Mucosa of stomach (tissue), 1 donor: Measurements from ENCODE around the gene RPL7A.
"Not testable (repeated sequence)": the region's sequence is repeated elsewhere in the genome, so short reads cannot be mapped to it uniquely, and the experiment has no call there.

Experiments
- H3K27me3 ChIP-seq: one replicate; pipeline ENCODE4 v1.7.0; 2013; ENCODE audit warnings: mild to moderate bottlenecking, low read length; ENCODE audit not compliant: control insufficient read depth, insufficient read depth
- H3K36me3 ChIP-seq: one replicate; pipeline ENCODE4 v1.7.0; 2013; ENCODE audit warnings: low read length; ENCODE audit not compliant: control insufficient read depth, insufficient read depth
- H3K4me1 ChIP-seq: one replicate; pipeline ENCODE4 v1.7.0; 2013; ENCODE audit warnings: mild to moderate bottlenecking, low read length; ENCODE audit not compliant: control insufficient read depth, insufficient read depth
- H3K4me3 ChIP-seq: one replicate; pipeline ENCODE4 v1.7.0; 2013; ENCODE audit warnings: low read length
- H3K9ac ChIP-seq: one replicate; pipeline ENCODE4 v1.7.0; 2013; ENCODE audit warnings: mild to moderate bottlenecking, low read length, moderate library complexity
- H3K9me3 ChIP-seq: one replicate; pipeline ENCODE4 v1.7.0; 2013; ENCODE audit warnings: mild to moderate bottlenecking, low read length, moderate library complexity; ENCODE audit not compliant: control insufficient read depth
- donor health status: Pancreatic carcinoma.

The RPL7A gene

DNA sequence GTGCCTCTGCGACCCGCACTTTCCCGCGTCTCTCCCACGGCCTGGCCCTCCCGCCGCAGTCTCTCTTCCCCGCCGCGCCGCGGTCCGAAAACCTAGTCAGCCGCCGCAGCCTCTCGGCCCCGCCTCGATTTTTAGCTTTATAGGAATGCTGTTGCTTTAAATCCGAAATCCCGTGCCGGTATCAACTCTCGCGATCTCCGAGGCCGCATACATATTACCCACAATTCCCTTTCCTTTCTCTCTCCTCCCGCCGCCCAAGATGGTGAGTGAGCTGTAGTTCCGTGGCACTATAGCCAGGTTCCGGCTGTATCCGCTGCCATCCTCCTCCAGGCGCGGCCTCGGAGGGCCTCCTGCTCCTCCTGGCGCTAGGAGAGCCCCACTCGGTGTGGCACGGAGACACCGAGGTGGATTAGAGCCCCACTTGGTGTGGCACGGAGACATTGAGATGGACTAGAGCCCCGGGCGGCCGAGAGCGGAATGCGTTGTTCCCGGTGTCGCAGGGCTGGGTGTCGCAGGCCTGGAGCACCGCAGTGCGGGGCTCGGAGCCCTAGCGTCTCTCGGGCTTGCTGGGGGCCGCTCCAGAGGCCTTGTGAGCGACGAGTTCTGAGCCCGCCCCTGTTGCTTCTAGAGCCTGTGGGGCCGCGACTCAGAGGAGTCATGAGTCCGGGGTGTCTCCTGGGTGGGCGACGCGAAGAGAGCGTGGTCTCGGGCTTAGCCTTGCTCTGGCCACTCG, at the start of gene RPL7A, which contains the start of gene MED22:
TSS of gene RPL7A (plus strand) at position 234 of the 733 bp plus-strand sequence. CDS start at position 260, 26 bp downstream.
TSS of gene MED22 (minus strand) at position 147 of the 733 bp plus-strand sequence. CDS start 1,469 bp downstream, outside the sequence.
- Histone ChIP-seq H3K4me1 (peaks cover 24% of the 10 kb centered on the region), H3K27me3 (no peaks in the 10 kb centered on the region), H3K36me3 (peaks cover 35% of the 10 kb centered on the region), H3K4me3 (peak within 1 kb of the TSS; percentile 97), H3K9ac (peak within 1 kb of the TSS; percentile 96), H3K9me3 (no peaks in the 10 kb centered on the region)

DNA sequence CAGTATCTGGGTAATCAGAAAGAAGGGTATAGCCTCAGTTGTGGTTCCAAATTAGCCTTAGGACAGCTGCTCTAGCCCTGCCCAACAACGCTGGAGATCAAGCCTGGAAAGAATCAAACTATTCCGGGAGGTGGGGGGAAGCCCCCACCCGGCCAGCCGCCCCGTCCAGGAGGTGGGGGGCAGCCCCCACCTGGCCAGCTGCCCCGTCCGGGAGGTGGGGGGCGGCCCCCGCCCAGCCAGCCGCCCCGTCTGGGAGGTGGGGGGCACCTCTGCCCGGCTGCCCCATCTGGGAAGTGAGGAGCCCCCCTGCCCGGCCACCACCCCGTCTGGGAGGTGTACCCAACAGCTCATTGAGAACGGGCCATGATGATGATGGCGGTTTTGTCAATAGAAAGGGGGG, 48.0 kb upstream of the RPL7A start:
- not testable (repeated sequence) for H3K9ac ChIP-seq, H3K36me3 ChIP-seq, H3K9me3 ChIP-seq, H3K4me1 ChIP-seq, H3K27me3 ChIP-seq, H3K4me3 ChIP-seq

DNA sequence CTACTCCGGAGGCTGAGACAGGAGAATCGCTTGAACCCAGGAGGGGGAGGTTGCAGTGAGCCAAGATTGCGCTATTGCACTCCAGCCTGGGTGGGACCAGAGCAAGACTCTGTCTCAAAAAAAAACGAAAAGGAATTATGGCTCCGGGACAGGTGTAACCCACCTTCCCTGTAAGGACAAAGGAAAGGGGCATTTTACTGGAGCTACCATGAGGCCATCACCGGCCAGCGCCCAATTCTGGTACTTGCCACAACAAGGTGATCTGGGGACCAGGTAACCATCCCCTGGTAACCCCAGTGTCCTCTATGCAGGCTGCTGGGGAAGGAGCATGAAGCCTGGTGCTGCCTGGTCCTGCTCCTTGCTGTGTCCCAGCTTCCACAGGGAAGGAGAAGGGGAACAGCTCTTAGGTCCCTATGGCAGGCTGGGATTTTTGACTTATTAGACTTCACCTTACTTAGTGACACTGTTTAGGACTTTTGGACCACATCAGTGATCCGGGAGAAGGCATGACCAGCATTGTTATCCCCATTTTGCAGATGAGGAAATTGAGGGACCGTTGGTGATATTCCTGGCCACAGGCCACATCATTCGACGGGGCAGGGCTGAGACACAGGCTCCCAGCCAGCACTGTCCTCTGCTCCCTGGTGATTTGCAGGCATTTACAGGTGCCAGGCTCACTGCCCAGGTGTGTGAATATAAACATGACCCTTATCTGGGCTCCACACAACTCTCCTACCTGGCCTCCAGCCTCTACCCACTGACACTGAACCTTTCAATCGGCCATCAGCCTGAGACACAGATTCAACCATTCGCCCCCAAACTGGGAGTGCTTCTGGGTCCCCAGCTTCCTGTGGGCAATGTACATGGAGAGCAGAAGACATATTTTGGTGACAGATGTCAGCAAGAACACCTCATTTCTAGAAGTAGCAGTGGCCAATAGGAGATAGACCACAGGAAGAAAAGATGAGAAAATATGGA, 46.5 kb upstream of the RPL7A start:
- Histone ChIP-seq H3K4me1 (no peaks in the 10 kb centered on the region), H3K9ac (no peak overlapping the region), H3K4me3 (no peak overlapping the region), H3K27me3 (no peaks in the 10 kb centered on the region), H3K36me3 (no peaks in the 10 kb centered on the region), H3K9me3 (no peaks in the 10 kb centered on the region)

DNA sequence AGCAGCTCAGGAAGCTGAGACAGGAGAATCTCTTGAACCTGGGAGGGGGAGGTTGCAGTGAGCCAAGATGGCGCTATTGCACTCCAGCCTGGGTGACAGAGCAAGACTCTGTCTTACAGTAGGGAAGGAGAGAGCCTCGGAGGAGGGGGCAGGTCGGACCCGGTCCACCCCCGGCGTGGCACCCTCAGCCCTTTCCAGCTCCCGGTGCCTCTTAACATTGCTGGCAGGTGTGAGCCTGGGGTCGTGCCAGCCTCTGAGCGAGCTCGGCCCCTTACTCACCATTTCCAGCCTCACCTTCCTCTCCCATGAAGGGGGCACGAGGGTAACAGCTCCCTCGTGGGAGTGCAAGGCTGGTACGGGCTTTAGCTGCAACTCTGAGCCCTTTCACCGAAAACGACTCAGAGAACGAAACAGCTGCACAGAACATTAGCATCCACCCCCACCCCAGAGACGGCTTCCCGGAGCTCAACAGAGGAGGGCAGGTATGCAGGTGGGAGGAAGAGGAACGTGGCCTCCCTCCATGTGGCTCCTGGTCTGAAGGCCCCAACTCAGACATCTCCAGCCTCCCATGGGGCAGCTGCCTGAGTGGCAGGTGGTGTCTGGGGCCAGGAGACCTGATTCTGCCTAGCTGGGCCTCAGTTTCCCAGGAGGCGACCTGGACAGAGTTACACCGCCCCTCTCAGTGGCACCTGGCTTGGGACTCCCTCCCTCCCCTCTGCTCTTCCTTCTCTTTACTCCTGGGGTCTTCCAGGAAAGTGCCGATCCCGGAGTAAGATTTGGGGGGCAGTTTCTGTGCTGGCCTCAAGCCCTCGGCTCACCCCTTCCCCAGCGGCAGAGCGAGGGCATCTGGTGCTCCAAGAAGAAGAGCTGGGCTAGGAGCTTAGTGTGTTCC, 44.5 kb upstream of the RPL7A start:
- Histone ChIP-seq H3K9me3 (no peaks in the 10 kb centered on the region), H3K9ac (no peak overlapping the region), H3K36me3 (no peaks in the 10 kb centered on the region), H3K4me1 (no peaks in the 10 kb centered on the region), H3K27me3 (no peaks in the 10 kb centered on the region), H3K4me3 (no peak overlapping the region)

DNA sequence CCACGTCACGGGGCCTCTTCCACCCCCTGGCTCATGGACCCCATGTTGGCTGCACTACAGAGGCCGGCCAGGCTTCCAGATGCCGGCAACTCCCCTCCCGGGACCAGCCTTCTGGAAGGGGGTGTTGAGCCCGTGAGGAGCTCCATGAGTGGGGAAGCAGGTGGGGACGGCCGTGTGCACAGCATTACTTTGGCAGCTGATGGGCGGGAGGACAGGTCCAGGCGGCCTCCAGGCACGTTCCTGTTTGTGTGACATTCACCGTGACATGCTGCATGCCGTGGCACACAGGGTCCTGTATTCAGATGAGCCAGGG, 43.9 kb upstream of the RPL7A start:
- Histone ChIP-seq H3K9me3 (no peaks in the 10 kb centered on the region), H3K9ac (no peak overlapping the region), H3K36me3 (no peaks in the 10 kb centered on the region), H3K4me1 (no peaks in the 10 kb centered on the region), H3K27me3 (no peaks in the 10 kb centered on the region), H3K4me3 (no peak overlapping the region)

DNA sequence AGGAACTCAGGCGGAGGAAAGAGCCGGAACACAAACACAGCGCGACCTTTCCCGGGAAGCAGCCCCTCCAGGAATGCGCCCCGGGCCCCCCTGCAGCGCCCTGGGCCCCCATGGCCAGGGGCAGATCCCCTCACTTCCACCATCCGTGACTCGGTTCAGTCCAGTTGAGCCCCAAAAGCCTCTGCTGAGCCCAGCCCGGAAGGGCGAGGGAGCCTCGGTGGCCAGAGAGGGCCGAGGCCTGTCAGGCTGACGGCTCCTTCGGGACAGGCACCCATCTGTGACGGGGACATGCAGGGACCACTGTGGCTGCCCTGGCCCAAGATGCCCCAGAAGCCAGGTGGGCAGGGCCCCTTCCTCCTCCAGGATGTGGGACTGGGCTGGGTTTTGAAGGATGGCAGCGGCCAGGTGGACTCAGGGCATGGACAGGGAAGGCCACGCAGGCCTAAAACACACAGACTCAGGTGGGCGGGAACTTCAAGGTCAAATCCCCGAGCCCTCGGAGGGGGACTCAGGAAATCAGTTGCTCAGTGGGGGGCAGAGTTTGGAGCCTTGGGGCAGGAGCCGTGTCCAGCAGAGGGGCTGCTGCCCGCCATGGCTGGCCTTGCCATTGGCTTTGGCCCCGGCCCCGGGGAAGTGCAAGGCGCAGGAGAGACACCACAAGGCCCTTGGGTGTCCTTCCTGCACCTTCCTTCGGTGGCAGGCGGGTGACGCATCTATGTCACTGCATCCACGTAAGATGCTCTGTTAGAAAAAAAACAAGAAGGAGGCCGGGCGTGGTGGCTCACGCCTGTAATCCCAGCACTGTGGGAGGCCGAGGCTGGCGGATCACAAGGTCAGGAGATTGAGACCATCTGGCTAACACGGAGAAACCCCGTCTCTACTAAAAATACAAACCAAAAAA, 43.3 kb upstream of the RPL7A start:
- H3K36me3 ChIP-seq = no peaks in the 10 kb centered on the region
- H3K27me3 ChIP-seq = no peaks in the 10 kb centered on the region
- no peaks in the 10 kb centered on the region for H3K9me3 ChIP-seq
- H3K9ac ChIP-seq = no peak overlapping the region
- H3K4me1 ChIP-seq = no peaks in the 10 kb centered on the region
- H3K4me3 ChIP-seq = no peak overlapping the region

DNA sequence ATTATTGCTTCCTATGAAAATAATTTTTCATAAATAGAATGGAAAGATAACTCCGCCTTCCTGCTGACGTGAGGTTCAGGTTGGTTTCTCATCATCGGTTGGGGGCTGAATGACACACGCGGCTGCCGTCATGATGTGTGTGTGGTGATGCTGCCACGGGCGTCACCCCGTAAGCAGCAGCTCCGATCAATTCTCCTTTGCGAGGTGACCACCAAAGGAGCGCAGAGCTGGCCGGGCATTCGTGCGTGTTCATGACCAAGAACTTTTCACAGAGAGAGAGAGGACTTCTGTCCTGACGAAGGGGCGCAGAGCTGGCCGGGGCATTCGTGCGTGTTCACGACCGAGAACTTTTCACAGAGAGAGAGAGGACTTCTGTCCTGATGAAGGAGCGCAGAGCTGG, 42.3 kb upstream of the RPL7A start:
- Histone ChIP-seq H3K9ac (no peak overlapping the region), H3K36me3 (no peaks in the 10 kb centered on the region), H3K27me3 (no peaks in the 10 kb centered on the region), H3K4me1 (no peaks in the 10 kb centered on the region), H3K9me3 (no peaks in the 10 kb centered on the region), H3K4me3 (no peak overlapping the region)

DNA sequence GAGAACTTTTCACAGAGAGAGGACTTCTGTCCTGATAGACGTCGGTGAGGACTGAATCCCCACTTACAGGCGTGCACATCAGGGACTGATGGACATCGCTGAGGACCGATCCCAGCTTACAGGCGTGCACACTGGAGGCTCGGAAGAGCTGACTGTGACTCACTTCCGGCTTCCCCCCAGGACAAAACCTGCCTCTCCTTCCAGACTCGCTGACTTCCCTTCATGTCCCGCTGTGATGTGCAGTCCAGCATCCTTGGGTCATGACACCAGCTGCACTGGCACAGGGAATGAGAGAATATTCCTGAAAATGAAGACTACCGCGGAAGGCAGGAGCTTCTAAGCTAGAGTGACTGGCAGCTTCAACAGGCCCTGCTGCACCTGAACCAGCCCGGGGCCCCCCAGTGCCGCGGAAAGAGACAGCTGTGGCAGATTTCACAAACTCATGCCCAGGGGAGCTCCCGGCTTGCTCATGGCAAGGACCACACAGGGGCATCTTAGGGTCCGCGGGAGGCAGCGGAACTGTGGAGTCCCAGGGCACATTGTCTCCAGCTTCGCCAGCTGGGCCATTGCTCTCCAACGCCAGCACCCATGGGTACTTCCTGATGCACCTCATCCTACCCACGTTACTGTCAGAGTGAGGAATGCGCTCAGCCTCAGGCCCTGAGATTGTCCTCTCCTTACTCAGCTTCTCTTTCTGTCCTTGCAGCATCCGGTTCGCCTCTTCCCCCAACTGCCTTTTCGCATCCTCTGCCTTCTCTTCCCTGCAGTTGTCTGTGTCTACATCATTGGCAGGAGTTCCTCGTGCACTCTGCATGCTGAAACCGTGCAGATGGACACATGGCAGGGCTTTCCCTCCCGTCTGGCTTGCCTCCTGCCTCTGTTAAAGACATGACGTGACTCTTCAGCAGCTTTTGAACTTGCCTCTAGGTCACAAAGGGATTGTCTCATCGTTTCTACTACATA, 41.5 kb upstream of the RPL7A start:
- H3K4me3 ChIP-seq = no peak overlapping the region
- H3K4me1 ChIP-seq = no peaks in the 10 kb centered on the region
- H3K9me3 ChIP-seq = no peaks in the 10 kb centered on the region
- H3K9ac ChIP-seq = no peak overlapping the region
- H3K36me3 ChIP-seq = no peaks in the 10 kb centered on the region
- no peaks in the 10 kb centered on the region for H3K27me3 ChIP-seq

DNA sequence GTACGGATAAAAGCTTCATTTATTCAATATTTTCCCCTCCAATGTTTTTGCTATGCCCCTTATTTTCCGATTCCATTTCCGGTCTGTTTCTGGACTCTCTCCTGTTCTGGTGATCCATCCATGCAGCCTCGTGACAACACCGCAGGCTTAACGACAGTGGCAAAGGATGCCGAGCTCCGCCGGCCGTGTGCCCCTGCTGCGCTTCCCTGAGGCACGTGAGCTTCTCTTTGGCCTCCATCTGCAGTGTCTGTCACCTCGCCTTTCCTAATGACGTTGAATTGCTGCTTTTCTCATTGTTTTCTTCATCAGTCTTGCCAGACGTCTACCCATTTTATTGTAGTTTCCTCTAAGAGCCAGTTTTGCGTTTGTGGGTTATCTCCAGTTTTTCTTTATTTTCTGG, 40.7 kb upstream of the RPL7A start:
- Histone ChIP-seq H3K9ac (no peak overlapping the region), H3K4me1 (no peaks in the 10 kb centered on the region), H3K9me3 (no peaks in the 10 kb centered on the region), H3K36me3 (no peaks in the 10 kb centered on the region), H3K27me3 (no peaks in the 10 kb centered on the region), H3K4me3 (no peak overlapping the region)

DNA sequence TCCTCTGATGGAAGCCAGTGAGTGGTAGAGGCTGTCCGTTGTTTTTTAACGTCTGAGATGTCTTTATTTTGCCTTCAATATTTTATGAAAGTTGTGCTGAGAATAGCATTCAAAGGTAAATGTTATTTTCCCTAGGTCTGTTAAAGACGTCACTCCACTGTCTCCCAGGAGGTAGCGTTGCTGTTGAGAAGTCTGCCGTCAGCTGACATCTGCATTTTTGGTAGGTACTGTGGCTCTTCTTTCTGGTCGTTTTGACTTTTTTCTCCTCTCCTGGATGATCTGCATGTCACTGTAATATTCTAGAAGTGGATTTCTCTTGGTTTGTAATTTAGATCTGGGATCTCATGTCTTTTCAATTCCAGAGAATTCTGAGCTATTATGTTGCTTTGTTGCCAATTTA, 38.4 kb upstream of the RPL7A start:
- H3K9ac ChIP-seq = no peak overlapping the region
- H3K4me1 ChIP-seq = no peaks in the 10 kb centered on the region
- H3K4me3 ChIP-seq = no peak overlapping the region
- H3K9me3 ChIP-seq = no peaks in the 10 kb centered on the region
- no peaks in the 10 kb centered on the region for H3K27me3 ChIP-seq
- H3K36me3 ChIP-seq = no peaks in the 10 kb centered on the region
